K562 (cell line): ENCODE data around the gene TSC1. TPM values are rescaled to one million over a fixed set of nuclear protein-coding genes. Genes with fewer than 3 reads are reported as not detected.

Experiments used
- BRCA1 ChIP-seq, 2 experiments: fragments of 450-650 bp in 1 of 2; sonication (generic) in 1 of 2; formaldehyde crosslinking in 1 of 2; IDR thresholded peaks; 2 replicates each; pipeline versions ENCODE4 v1.5.0 to v1.6.1; 2017 to 2020; ENCODE audit warnings: mild to moderate bottlenecking in 1 of 2, missing genetic modification reagents in 1 of 2
- BRD9 ChIP-seq: fragments of 450-650 bp; IDR thresholded peaks from 2 replicates; pipeline ENCODE4 v1.6.1; 2018; ENCODE audit warnings: low read depth; ENCODE audit not compliant: partially characterized antibody
- CXXC5 ChIP-seq: fragments of 250-450 bp; sonication (Bioruptor Pico); IDR thresholded peaks from 2 replicates; pipeline ENCODE4 v1.8.0; 2022; ENCODE audit warnings: inconsistent platforms, mild to moderate bottlenecking, moderate library complexity
- DNMT1 ChIP-seq: fragments of 450-650 bp; IDR thresholded peaks from 2 replicates; pipeline ENCODE4 v1.6.1; 2016; ENCODE audit warnings: antibody characterized with exemption, mild to moderate bottlenecking
- FOXP4 ChIP-seq: sonication (generic); formaldehyde crosslinking; IDR thresholded peaks from 2 replicates; pipeline ENCODE4 v1.8.0; 2022; ENCODE audit warnings: mild to moderate bottlenecking, missing genetic modification reagents, borderline replicate concordance
- GABPB2 ChIP-seq: fragments of 250-450 bp; sonication (Bioruptor Pico); conservative IDR thresholded peaks from 2 replicates; pipeline ENCODE4 v1.5.1; 2021; ENCODE audit warnings: mild to moderate bottlenecking
- GATA2 ChIP-seq: sonication (generic); formaldehyde crosslinking; IDR thresholded peaks from 2 replicates; pipeline ENCODE4 v1.4.0; 2020; ENCODE audit warnings: mild to moderate bottlenecking, missing genetic modification reagents
- KHSRP ChIP-seq: fragments of 450-650 bp; IDR thresholded peaks from 2 replicates; pipeline ENCODE4 v1.6.1; 2017
- LCOR ChIP-seq: sonication (generic); formaldehyde crosslinking; IDR thresholded peaks from 2 replicates; pipeline ENCODE4 v1.8.0; 2022; ENCODE audit warnings: mild to moderate bottlenecking, missing genetic modification reagents
- MTA3 ChIP-seq: fragments of 450-650 bp; formaldehyde crosslinking; IDR thresholded peaks from 2 replicates; pipeline ENCODE4 v1.6.1; 2017; ENCODE audit warnings: mild to moderate bottlenecking, borderline replicate concordance
- PHF21A ChIP-seq: fragments of 450-650 bp; IDR thresholded peaks from 2 replicates; pipeline ENCODE4 v1.6.1; 2017; ENCODE audit warnings: low read depth, borderline replicate concordance
- PTTG1 ChIP-seq: fragments of 450-650 bp; IDR thresholded peaks from 2 replicates; pipeline ENCODE4 v1.6.1; 2016; ENCODE audit warnings: low read depth, mild to moderate bottlenecking, missing genetic modification characterization, missing compliant biosample characterization
- SRSF1 ChIP-seq: fragments of 200-400 bp; formaldehyde crosslinking; IDR thresholded peaks from 2 replicates; pipeline ENCODE4 v1.6.1; 2017; ENCODE audit warnings: mild to moderate bottlenecking, low read depth, low read length, moderate library complexity
- ZNF318 ChIP-seq, 2 experiments: fragments of 450-650 bp; IDR thresholded peaks; 2 replicates each; pipeline ENCODE4 v1.6.1; 2016; ENCODE audit warnings: mild to moderate bottlenecking in 2 of 2, borderline replicate concordance in 1 of 2, low read depth in 1 of 2, moderate library complexity in 1 of 2
- ZNF444 ChIP-seq: fragments of 250-450 bp; sonication (Bioruptor Pico); IDR thresholded peaks from 2 replicates; pipeline ENCODE4 v1.4.0; 2020; ENCODE audit warnings: mild to moderate bottlenecking, moderate library complexity
- ZNF561 ChIP-seq: fragments of 450-650 bp; formaldehyde crosslinking; conservative IDR thresholded peaks from 2 replicates; pipeline ENCODE4 v1.4.0; 2020; ENCODE audit warnings: mild to moderate bottlenecking, moderate library complexity
- ZNF586 ChIP-seq: fragments of 450-650 bp; formaldehyde crosslinking; conservative IDR thresholded peaks from 2 replicates; pipeline ENCODE4 v1.4.0; 2020; ENCODE audit warnings: mild to moderate bottlenecking, moderate library complexity
- ZSCAN29 ChIP-seq: fragments of 450-650 bp; IDR thresholded peaks from 2 replicates; pipeline ENCODE4 v1.6.1; 2017
- polyA plus RNA-seq, 8 experiments: library from polyadenylated mRNA; depleted of rRNA in 4 of 8; stranded (reverse) in 5 of 8; unstranded in 3 of 8; fragments of >200 nt; fragmentation: Nextera tagmentation in 2 of 8; fragmentation: Illumina TruSeq in 1 of 8; extraction: Ambion mirVana in 2 of 8; extraction: Trizol in 1 of 8; gene quantifications; 2 replicates each; pipeline versions ENCODE4 v1.2.1 to v1.2.3, GENCODE V29; 2011 to 2014; ENCODE audit warnings: inconsistent platforms in 1 of 8, missing spikeins in 1 of 8
- total RNA-seq, 7 experiments: library from RNA; depleted of rRNA in 6 of 7; stranded (reverse); fragments of >200 nt in 6 of 7; fragmentation: Illumina TruSeq in 2 of 7; extraction: Trizol in 2 of 7; gene quantifications; 2 replicates each; pipeline versions ENCODE4 v1.2.1 to v1.2.3, GENCODE V29; 2011 to 2021; ENCODE audit warnings: low replicate concordance in 1 of 7

The TSC1 gene
- total and polyA plus RNA-seq, 9 of the 15 experiments (the other 6 are each of a cell fraction or from before 2014, with no cell fraction given), result 6.9 to 37.6 (median 18.6) TPM

GRCh38 chr9:132944294-132945185 lies at the start of gene TSC1 (continued):
- TF ChIP-seq ZNF318 (IDR thresholded peaks at IDR 0.05; ENCODE audit: borderline replicate concordance in 1 of 2, low read depth in 1 of 2) (peak in 1 of 2 experiments; percentile 78; a peak in 2 of 4 replicates), MTA3 (peak; percentile 98), ZSCAN29 (0 out of 2 replicates have a peak, but pooled peaks have one; percentile 46), ZNF561 (no peak), ZNF444 (CRISPR knock-in tag) (no peak), PHF21A (peak; percentile 79; the same call in 1 of the 2 replicates), BRD9 (peak; percentile 85), SRSF1 (no peak), BRCA1 (IDR thresholded peaks at IDR 0.05) (no peak), BRCA1 (CRISPR knock-in tag; IDR thresholded peaks at IDR 0.05) (no peak), GABPB2 (CRISPR knock-in tag) (no peak), GATA2 (CRISPR knock-in tag) (no peak), PTTG1 (tag) (no peak), DNMT1 (peak; percentile 74; the same call in 1 of the 2 replicates), LCOR (CRISPR knock-in tag) (peak; percentile 53), FOXP4 (CRISPR knock-in tag) (peak; percentile 83; the same call in 1 of the 2 replicates), ZNF586 (no peak), CXXC5 (CRISPR knock-in tag) (peak; percentile 98), KHSRP (peak; percentile 61; the same call in 1 of the 2 replicates)
